NCI-H524 treated with DMSO at 0.1 percent for 48 hours (cell line): Measurements from ENCODE around the gene CDHR3.
"Not testable (repeated sequence)": the region's sequence is repeated elsewhere in the genome, so short reads cannot be mapped to it uniquely, and the experiment has no call there.

Experiments
- DNase-seq: peaks from one replicate; lab custom pipeline; 2025; lab: John Stamatoyannopoulos, UW

The CDHR3 gene

DNA sequence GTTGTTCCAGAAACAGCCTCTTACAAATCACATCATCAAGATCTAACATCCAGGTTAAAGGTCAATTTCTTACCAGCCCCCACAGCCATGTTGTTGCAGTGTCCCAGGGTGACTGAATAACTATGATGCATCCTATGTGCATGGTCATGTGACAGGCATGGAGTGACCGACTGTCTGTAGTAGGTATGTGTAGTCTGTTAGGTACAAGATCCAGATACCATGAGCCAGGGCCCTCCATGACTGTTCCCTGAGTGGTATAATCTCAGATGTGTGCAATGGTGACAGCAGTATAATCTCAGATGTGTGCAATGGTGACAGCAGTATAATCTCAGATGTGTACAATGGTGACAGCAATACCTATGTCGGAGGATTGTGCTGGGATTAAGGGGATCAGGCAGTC lies 8.8 kb downstream of the CDHR3 start:
- DNase-seq: no peak

DNA sequence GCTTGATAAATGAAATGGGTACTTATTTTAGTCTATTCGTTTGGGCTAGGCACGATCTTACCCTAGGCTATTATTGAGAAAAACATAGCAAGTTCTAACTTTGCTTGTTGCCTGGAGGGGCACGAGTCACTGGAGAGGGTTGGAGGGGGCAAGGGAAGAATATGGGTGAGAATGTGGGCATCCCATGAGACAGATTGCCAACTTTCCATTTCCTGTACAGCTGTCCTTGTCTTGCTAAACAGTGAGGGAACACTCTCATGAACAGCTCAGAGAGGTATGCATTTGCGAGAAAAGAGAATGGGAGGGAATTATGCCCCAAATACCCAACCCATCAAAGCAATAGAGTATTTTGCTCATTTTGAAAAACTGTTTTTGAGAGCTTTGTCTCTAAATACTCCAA lies 9.2 kb downstream of the CDHR3 start:
- no peak for DNase-seq

DNA sequence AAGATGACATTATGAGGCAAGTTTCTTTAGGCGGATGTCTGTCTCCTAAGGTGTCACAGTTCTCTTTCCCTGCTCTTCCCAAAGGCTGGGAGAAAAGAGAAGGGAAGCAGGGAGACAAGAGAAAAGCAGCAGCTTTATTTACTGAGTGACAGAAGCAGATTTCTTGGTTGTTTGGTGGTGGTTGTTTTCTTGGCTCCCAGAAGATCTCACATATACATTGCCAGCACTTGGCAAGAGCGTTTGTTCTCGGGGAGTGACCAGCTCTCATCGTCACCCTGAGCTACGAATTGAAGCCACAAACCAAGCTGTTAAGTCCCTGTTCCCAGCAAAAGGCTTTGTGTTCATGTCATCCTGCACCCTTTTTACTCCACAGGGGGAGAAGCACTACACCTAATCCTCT lies 11.4 kb downstream of the CDHR3 start:
- DNase-seq: no peak

DNA sequence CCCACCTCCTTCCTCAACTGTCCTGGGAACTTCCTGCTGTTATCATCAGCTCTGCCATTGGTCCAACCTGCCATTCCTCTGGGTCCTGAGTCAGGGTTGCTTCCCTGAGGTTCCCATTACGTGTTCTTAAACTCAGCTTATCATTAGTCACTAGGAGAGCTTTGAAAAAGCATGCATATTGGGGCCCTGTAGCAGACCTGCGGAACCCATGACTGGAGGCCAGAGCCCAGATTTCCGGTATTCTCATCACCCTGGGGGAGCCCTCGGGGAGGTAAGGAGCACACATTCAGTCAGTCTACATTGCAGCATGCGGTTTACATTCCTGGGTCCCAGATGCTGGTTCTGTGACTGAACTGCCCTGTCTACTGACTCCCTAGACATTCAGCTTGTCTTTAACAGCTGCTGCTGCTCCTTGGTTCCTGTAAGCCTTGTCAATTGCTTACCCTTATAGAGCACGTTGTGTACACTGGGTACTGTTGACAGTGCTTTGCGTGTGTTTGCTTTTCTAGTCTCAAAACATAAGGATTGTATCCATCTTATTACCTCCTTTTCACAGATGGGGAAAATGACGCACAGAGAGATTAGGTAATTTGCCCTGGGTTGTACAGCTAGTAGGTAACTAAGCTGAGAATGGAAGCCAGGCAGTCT lies 12.8 kb downstream of the CDHR3 start:
- no peak for DNase-seq

DNA sequence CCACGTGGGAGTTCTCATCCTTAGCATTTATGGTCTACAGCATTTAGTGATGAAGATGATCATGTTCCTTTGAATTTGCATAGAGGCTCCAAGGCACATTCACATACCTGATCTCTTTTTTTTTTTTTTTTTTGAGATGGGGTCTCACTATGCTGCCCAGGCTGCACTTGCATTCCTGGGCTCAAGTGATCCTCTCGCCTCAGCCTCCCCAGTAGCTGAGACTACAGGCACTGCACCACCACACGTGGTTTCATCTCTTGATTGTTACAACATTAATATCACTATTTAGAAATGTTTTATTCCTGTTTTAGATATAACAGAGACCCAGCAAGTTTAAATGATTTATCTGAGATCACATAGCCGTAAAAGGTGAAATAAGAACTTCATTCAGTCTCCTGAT lies 13.8 kb downstream of the CDHR3 start:
- no peak for DNase-seq

DNA sequence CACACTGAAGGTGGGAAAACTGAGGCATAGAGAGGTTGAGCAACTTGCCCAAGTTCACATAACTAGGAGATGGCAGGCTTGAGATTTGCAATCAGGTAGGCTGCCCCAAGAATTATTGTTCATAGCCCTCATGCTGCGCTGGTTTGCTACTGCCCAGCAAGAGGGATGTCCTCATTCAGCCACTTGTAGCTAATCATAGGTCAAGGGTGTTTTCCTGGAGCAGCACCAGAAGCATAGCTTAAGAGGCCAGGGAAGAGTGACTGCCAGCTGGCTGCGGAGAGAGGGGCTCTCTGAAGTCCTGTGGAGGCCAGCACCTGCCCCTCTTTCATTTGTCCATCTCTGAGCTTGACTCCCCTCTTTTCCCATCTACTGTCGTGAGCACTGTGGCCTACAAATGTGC lies 15.0 kb downstream of the CDHR3 start:
- no peak for DNase-seq

DNA sequence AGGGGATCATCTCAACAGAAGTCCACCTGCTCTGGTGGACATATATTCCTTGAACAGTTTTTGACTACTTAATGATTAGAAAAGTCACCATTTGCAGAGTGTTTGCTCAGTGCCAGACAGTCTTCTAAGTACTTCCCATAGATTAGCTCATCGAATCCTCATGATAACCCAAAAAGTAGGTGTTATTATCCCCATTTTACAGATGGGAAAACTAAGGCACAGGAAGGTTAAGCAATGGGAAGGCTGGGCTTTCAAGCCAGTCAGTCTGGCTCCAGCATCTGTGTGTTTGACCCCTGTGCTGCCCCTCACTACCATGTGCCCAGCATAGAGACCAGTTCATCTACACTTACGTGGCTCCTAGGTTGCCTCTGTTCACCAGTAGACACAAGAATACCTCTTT lies 15.9 kb downstream of the CDHR3 start:
- DNase-seq: no peak

DNA sequence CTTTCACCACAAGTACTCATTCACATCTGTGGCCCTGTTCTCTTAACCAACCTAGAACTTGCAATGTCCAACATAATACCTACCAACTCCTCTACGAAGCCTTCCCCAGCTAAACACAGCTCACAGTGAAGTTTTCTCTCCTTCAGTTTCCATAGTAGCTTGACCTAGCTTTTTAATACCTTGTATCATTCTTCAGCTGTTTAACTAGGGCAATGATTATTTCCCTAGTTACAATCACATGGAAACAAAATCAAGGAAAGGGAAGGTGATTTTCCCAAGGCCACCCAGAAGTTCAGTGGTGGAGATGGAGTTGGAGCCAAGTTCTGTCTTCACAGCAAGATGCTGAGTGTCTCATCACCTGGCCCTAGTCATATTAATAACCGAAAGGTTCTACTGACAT lies 16.3 kb downstream of the CDHR3 start:
- DNase-seq: no peak

DNA sequence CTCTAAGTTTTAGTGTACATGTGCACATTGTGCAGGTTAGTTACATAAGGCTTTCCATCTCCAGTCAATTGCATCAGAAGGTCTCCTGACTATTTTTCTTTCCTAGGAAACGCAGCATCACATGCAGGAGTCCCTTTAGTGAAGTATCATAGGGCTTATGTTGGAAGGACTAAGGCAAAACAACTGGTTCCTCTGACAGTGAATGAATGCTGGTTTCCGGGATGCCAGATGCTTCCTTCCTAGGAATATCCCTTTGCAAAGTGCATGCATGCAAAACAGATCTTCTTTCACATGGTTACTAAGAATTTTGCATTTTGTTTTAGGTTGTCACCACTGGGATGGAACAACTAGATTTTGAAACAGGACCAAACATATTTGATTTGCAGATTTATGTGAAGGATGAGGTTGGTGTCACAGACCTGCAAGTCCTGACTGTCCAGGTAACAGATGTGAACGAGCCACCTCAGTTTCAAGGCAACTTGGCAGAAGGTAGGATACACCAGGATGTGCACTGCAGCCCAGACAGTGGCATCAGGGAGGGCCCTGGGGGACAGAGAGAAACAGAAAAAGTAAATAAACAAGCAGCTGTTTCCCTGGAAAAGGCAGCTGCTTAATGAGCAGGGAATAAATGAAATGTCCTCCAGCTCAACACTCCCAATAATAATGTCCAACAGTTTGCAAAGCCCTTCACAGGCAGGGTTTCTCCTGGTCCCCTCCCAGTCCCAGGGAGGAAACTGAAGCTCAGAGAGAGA lies 17.8 kb downstream of the CDHR3 start:
- no peak for DNase-seq

DNA sequence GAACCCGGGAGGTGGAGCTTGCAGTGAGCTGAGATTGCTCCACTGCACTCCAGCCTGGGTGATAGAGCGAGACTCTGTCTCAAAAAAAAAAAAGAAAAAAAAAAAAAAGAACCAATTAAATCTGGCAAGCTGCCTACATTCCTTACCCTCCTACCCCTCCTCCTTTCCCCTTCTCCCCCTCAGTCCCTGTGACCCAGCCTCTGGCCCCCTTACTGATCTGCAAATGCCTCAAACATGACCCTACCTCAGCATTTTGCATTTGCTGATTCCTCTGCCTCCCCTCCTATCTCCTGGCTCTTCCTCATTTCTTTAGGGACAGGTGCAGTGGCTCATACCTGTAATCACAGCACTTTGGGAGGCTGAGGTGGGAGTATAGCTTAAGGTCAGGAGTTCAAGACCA lies 19.3 kb downstream of the CDHR3 start:
- no peak for DNase-seq

DNA sequence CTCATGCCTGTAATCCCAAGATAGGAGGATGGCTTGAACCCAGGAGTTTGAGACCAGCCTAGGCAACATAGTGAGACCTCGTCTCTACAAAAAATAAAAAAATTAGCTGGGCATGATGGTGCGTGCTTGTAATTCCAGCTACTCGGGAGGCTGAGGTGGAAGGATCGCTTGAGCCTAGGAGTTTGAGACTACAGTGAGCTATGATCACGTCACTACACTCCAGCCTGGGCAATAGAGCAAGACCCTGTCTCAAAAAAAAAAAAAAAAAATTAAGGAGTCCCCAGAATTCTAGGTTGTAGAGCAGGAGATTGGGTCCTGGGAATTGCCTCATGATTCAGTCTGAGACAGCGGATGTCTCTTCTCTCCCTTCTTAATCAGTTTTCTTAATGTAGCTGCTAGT lies 21.7 kb downstream of the CDHR3 start:
- not testable (repeated sequence) for DNase-seq

DNA sequence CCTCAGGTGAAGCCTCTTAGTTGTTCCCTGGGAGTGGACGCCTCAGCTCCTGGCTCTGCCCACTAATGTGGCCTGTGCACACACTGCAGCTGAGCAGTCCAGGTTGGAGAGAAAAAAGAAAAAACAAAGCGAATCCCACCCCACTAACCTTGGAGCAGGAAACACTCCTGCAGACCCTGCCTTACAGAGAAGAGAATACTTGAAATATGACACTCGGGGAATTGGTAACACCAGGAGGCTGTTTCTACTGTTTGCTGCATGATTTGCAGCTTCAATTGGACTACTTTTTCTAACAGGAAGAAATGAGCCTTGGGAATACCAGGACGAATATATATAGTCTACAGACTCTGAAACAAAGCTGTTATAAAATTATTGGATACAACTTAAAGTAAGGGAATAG lies 22.2 kb downstream of the CDHR3 start:
- no peak for DNase-seq

DNA sequence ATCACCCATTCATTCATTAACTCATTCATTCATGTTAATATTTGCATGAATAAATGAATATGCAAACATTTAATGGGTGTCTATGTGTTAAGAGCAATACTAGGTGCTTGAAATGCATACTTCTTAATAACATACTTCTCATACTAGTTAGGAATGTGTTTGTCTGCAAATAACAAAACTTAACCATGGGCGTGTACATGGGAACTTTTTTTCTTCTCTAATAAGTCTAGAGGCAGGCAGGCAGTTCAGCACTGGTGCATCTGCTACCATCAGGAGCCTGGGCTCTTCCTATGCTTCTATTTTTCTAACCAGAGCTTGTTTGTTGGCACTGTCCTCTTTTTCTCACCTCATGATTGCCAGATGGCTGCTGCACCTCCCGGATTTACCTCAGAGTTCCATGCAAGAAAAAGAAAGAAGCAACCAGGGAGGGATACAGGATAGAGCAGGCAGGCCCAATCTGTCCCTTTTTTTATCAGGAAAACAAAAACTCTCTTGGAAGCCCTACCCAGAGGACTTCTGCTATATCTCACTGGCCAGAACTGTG lies 22.7 kb downstream of the CDHR3 start:
- no peak for DNase-seq

DNA sequence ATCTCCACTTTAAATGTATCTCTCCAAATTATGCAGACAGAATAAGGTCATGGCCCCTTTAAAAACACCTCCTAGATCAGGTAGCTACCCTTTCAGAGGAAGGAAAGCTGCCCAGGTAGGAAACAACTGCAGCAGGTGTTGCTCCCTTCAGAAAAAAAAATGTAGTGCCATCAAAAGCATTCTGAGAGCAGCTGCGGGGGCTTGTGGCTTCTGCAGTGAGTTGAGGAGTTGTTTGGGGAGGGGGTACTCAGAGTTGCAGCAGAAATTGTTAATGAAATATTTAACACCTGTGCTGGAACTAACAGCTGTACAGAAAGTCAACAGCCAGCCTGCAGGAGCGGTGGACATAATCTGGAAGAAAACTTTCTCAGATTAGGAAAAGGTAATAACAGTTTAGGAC lies 24.0 kb downstream of the CDHR3 start:
- no peak for DNase-seq

DNA sequence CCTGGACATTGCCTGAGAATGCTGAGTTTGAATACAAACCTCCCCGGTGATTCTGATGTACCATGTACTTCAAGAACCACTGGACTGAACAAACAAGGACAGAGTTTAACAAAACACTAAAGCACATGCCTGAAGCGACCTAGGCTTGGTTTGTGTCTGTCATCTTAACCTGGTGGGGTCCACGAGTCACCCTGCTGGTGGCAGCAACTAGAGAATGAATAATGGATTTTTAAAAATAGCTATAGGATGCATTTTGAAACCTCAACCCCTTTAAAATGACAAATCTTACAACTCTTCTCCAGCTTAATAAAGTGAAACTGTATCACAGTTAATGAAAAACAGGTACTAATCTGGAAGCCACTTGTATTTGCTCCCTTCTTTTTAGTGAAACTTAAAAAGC lies 25.2 kb downstream of the CDHR3 start:
- DNase-seq: no peak

DNA sequence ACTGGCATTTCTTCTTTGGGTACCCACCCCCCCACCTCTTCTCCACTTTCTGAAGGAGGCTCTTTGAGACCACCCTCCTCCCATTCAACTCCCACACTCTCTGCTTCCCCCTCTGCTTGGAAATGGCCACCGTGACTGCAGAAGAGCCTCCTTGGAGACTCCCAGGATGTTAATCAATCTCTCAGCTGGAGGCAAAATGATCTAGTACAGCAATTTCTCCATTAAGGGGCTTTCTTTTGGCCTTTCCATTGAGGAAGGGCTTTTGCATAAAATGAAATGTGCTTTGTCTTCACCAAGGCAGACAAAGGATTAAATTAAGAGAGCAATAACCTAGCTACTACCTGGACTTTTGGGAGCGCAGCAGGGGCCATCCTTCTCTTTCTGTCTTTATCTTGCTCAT lies 26.1 kb downstream of the CDHR3 start:
- DNase-seq: no peak

DNA sequence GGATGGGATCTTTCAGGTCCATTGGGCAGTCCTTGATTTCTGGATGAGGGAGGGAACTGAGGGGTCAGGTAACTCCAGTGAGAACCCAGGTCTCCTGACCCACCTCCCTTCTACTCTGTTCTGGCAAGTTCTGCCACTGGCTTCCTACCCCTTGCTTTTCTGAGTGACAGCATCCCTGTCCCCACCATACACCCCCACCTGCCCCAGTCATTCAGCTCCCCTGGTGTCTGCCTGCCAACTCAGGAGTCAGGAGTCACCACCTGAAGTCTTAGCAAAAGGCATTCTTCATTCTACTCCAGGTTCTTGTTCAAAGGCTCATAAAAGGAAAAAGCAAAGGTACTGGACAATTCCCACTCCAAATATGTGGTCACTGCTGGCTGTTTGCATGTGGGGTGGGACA lies 26.6 kb downstream of the CDHR3 start:
- DNase-seq: no peak

DNA sequence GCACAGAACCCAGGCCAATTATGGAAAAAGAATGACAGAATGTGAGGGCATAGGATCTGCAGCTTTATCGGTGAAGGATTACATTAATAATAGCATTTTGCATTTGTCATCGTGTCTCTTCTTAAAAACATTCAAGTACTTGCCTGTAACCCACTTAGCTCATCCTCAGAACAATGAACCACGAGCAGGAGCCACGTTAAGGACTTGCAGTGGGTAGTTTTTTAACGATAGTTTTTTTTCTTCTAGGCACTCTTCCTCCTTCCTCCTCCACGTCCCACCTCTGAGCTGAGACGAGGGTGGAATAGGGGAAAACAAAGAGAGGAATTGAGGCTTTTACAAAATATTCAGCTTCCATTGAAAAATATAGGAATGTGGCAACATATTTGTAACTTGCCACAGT lies 27.1 kb downstream of the CDHR3 start:
- DNase-seq: no peak

DNA sequence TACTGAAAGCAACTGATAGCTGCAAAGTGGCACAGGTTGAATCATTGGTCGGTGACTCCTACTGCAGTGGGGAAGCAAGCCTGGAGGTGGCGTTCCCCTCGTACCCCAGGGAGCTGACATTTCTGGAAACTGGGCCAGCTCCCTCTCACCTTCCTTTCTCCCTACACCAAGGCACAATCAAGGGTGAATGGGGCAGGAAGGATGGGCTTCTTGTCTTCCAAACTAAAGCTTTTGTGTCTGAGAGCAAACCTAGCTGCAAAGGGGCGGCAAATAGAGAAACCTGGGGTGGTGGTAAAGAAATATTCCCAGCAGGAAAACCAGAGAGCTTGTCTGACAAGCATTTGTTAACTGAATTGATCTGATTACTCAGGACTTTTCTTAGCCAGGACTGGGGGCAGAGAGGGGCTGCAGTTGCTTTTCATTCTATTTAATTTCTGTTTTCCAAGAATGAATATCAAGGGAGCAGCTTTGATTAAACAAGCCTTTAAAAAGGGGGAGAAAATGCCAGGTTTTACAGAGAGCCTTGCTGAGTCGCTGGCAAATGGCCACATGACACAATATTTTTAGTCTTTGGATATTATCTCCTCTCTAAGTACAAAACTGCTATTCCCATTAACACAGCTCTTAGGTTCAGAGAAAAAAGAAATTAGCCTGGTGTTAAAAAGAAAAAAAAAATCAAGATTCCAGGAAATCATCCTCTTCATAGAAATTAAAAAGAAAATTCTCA lies 27.8 kb downstream of the CDHR3 start:
- DNase-seq: no peak

DNA sequence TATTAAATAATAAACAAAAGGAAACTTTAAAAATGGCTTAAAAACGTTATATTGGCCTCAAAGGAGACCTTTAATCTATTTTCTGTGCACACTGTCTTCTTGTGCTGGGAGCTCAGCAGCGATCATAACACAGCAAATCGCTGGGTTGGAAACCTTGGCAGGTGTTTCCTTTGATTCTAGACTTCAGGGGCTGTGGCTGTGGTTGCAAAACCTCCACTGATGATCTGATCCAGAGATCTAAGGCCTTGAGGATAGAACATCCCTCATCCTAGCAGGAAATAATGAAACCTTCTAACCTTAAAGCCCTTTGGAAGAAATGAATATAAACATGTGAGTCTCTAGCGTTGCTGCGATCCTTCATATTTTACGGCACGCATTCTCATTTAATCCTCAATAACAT lies 29.8 kb downstream of the CDHR3 start:
- no peak for DNase-seq

DNA sequence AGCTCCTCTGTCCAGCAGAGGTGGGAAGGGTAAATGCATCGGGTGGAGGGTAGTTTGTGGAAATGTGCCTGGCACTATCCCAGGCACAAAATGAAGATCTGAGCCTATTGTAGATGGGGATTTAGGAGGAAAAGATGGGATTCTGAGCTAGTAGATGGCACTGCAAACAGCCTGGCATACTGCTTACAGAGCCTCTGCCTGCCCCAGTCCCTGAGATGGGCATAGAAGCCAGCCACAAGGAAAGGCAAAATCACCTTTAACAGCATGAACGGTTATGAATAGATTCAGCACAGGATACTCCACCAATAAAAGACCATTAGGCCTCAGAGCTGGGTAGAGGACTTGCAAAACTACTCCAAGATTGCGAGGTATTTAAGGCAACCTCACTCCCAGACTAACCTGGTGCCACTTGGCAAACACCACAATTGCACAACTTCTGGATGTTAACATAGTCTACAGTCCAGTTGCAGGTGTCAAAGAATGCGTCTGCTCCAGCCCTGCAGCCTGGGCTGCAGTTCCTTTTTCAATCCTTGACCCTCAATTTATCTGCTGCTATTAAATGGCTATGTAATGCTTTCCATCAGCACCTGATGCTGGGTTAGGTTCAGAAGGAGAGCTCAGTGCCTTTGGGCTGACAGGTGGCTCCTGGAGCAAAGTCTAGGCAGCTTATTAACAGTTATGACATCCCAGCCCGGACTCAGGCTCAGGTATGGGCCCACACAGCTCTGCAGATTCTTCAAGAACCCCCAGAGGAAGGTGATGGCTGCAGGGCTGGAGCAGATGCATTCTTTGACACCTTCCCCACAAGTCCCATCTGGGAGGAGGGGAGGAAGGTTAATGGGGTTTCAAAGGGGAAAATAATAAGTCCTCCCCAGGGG lies 34.0 kb downstream of the CDHR3 start:
- DNase-seq: no peak

DNA sequence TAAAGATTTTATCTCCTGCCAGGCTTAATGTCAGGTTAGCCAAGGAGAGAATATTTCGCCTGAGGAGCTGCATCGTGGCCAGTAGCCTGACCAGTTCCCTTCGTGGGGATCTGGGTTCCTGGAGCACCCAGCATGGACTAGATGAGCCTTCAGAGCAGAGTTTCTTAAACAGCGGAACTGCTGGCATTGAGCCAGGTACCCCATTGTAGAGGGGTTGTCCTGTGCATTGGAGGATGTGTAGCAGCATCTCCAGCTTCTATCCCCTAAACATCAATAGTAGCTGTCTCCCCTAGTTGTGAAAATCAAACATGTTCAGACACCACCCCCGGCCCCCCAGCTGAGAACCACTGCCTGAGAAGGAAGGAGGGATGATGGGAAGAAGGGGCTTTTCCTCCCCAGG lies 36.2 kb downstream of the CDHR3 start:
- no peak for DNase-seq
